ENCODE measurements around the gene MERTK.
"Not testable (repeated sequence)": the region's sequence is repeated elsewhere in the genome, so short reads cannot be mapped to it uniquely, and the experiment has no call there.

The MERTK gene

GRCh38 chr2:112031473-112032223 lies 133.2 kb downstream of the MERTK start:
- no peak overlapping the region for H3K4me3 ChIP-seq (ENCODE audit: low read depth, low read length)
- in situ Hi-C loops (cut with HindIII; ENCODE audit: low sequenced_read_pairs), result no loop called here
- peak; percentile 18 for DNase-seq (ENCODE audit: low read depth)
- no peak for TF ChIP-seq CTCF (IDR thresholded peaks at IDR 0.05; ENCODE audit: low read depth, low read length, missing control alignments)

GRCh38 chr2:112032224-112032586 lies 133.8 kb downstream of the MERTK start:
- no peak for TF ChIP-seq CTCF (IDR thresholded peaks at IDR 0.05; ENCODE audit: low read depth, low read length, missing control alignments)
- DNase-seq (ENCODE audit: low read depth), result no peak
- H3K4me3 ChIP-seq (ENCODE audit: low read depth, low read length), result no peak overlapping the region
- in situ Hi-C loops (cut with HindIII; ENCODE audit: low sequenced_read_pairs), result no loop called here

GRCh38 chr2:112032689-112033465 lies 134.5 kb downstream of the MERTK start:
- in situ Hi-C loops (cut with HindIII; ENCODE audit: low sequenced_read_pairs), result no loop called here
- peak; percentile 28 for TF ChIP-seq CTCF (IDR thresholded peaks at IDR 0.05; ENCODE audit: low read depth, low read length, missing control alignments)
- DNase-seq (ENCODE audit: low read depth), result peak; percentile 63
- no peak overlapping the region for H3K4me3 ChIP-seq (ENCODE audit: low read depth, low read length)

- no peak for DNase-seq (ENCODE audit: low read depth)
- no peak for TF ChIP-seq CTCF (IDR thresholded peaks at IDR 0.05; ENCODE audit: low read depth, low read length, missing control alignments)
- in situ Hi-C loops (cut with HindIII; ENCODE audit: low sequenced_read_pairs), result no loop called here
- H3K4me3 ChIP-seq (ENCODE audit: low read depth, low read length), result no peak overlapping the region
These were observed 135.2 kb downstream of the MERTK start for GRCh38 chr2:112033600-112033999.

GRCh38 chr2:112034924-112035323 lies 136.5 kb downstream of the MERTK start:
- DNase-seq (ENCODE audit: low read depth), result no peak
- no peak for TF ChIP-seq CTCF (IDR thresholded peaks at IDR 0.05; ENCODE audit: low read depth, low read length, missing control alignments)
- no peak overlapping the region for H3K4me3 ChIP-seq (ENCODE audit: low read depth, low read length)
- in situ Hi-C loops (cut with HindIII; ENCODE audit: low sequenced_read_pairs), result no loop called here

- no peak for TF ChIP-seq CTCF (IDR thresholded peaks at IDR 0.05; ENCODE audit: low read depth, low read length, missing control alignments)
- in situ Hi-C loops (cut with HindIII; ENCODE audit: low sequenced_read_pairs), result no loop called here
- no peak for DNase-seq (ENCODE audit: low read depth)
- no peak overlapping the region for H3K4me3 ChIP-seq (ENCODE audit: low read depth, low read length)
These were observed 137.4 kb downstream of the MERTK start for GRCh38 chr2:112035786-112036185.

GRCh38 chr2:112039556-112039955 lies 141.1 kb downstream of the MERTK start:
- in situ Hi-C loops (cut with HindIII; ENCODE audit: low sequenced_read_pairs); H3K4me3 ChIP-seq (ENCODE audit: low read depth, low read length); DNase-seq (ENCODE audit: low read depth): not testable (repeated sequence)

GRCh38 chr2:112040066-112040465 lies 141.7 kb downstream of the MERTK start:
- H3K4me3 ChIP-seq (ENCODE audit: low read depth, low read length); in situ Hi-C loops (cut with HindIII; ENCODE audit: low sequenced_read_pairs); DNase-seq (ENCODE audit: low read depth): not testable (repeated sequence)

GRCh38 chr2:112041460-112041859 lies 143.1 kb downstream of the MERTK start:
- in situ Hi-C loops (cut with HindIII; ENCODE audit: low sequenced_read_pairs); DNase-seq (ENCODE audit: low read depth); H3K4me3 ChIP-seq (ENCODE audit: low read depth, low read length): not testable (repeated sequence)
